Ovary (tissue), 3 donors: ENCODE measurements around the gene FGF2.

ENCODE experiments used
- POLR2A ChIP-seq: fragments of 450-650 bp; IDR thresholded peaks from one replicate; pipeline ENCODE4 v1.6.1; 2017; ENCODE audit warnings: antibody characterized with exemption, mild to moderate bottlenecking, moderate library complexity
- TF ChIP-seq, protein P1 (sequence below), 3 donors: fragments of 450-650 bp in 2 of 3; fragments of 200-600 bp in 1 of 3; IDR thresholded peaks; one replicate each; pipeline versions ENCODE4 v1.5.1 to v1.8.0; 2016 to 2022; ENCODE audit warnings: antibody characterized with exemption in 3 of 3, mild to moderate bottlenecking in 1 of 3
- donor health status: DM: no; HTN: no; CAD: no.

DNA sequence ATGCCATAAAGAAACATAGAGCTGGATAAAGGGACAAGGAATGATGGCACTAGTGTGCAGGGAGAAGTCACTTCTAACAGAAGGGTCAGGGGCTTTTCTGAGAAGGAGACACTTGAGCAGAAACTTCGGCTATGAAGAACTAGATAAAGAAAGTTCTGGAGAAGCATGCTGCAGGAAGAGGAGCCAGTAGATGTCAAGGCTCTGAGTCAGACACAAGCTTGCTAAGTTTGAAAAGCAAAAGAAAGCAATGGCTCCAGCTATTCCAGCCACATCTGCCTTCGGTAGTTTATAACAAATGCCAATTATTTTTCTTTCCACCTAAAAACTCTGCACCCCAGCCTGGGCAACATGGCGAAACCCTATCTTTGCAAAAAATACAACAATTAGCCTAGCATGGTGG, 88.3 kb downstream of the FGF2 start:
- TF ChIP-seq, protein P1, sequence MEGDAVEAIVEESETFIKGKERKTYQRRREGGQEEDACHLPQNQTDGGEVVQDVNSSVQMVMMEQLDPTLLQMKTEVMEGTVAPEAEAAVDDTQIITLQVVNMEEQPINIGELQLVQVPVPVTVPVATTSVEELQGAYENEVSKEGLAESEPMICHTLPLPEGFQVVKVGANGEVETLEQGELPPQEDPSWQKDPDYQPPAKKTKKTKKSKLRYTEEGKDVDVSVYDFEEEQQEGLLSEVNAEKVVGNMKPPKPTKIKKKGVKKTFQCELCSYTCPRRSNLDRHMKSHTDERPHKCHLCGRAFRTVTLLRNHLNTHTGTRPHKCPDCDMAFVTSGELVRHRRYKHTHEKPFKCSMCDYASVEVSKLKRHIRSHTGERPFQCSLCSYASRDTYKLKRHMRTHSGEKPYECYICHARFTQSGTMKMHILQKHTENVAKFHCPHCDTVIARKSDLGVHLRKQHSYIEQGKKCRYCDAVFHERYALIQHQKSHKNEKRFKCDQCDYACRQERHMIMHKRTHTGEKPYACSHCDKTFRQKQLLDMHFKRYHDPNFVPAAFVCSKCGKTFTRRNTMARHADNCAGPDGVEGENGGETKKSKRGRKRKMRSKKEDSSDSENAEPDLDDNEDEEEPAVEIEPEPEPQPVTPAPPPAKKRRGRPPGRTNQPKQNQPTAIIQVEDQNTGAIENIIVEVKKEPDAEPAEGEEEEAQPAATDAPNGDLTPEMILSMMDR (IDR thresholded peaks at IDR 0.05) = no peak
- TF ChIP-seq POLR2A = no peak
